GM13976 (cell line): ENCODE data around the gene LHFPL3.
"Not testable (repeated sequence)": the region's sequence is repeated elsewhere in the genome, so short reads cannot be mapped to it uniquely, and the experiment has no call there.

Source experiments
- DNase-seq: peaks from one replicate; pipeline ENCODE4 v3.0.0; 2012; ENCODE audit warnings: low spot score
- CTCF ChIP-seq: IDR thresholded peaks from 2 replicates; pipeline ENCODE4 v1.5.1; 2012; ENCODE audit warnings: borderline replicate concordance, mild to moderate bottlenecking; ENCODE audit not compliant: insufficient read depth; ENCODE audit errors: extremely low read depth, missing control alignments, control extremely low read depth
- in situ Hi-C: fragments of 300-500 bp; cut with MboI; formaldehyde crosslinking; loops from one replicate; pipeline ENCODE4 v1.12.0; 2022; ENCODE audit warnings: low sequenced_read_pairs, mixed read lengths, inconsistent platforms; ENCODE audit not compliant: unreplicated experiment

LHFPL3 gene

GRCh38 chr7:104936546-104936945, 608.1 kb downstream of the LHFPL3 start:
- no peak for TF ChIP-seq CTCF
- in situ Hi-C loops, result no loop called here
- no peak for DNase-seq

GRCh38 chr7:104937489-104937888, 609.1 kb downstream of the LHFPL3 start:
- in situ Hi-C loops, DNase-seq: not testable (repeated sequence)

- in situ Hi-C loops, result no loop called here
- no peak for DNase-seq
- TF ChIP-seq CTCF, result no peak
Measured at GRCh38 chr7:104938741-104939390, 610.5 kb downstream of the LHFPL3 start.

GRCh38 chr7:104940023-104940710, 611.8 kb downstream of the LHFPL3 start:
- TF ChIP-seq CTCF, result no peak
- no peak for DNase-seq
- in situ Hi-C loops, result no loop called here

- no peak for TF ChIP-seq CTCF
- DNase-seq, result peak; percentile 56
- in situ Hi-C loops, result no loop called here
Measured at GRCh38 chr7:104943502-104944343, 615.3 kb downstream of the LHFPL3 start.

GRCh38 chr7:104945599-104945956, 617.2 kb downstream of the LHFPL3 start:
- TF ChIP-seq CTCF, result no peak
- in situ Hi-C loops, result no loop called here
- DNase-seq, result no peak

GRCh38 chr7:104946338-104946737, 617.9 kb downstream of the LHFPL3 start:
- no peak for DNase-seq
- in situ Hi-C loops, result no loop called here
- TF ChIP-seq CTCF, result no peak
